HG02885 (cell line): Measurements from ENCODE around the gene PNMA8A.
"Not testable (repeated sequence)": the region's sequence is repeated elsewhere in the genome, so short reads cannot be mapped to it uniquely, and the experiment has no call there.

ENCODE experiments used
- ATAC-seq: cut with Tn5 transposase; IDR thresholded peaks from one replicate; pipeline ENCODE4 v1.9.1; 2021; ENCODE audit warnings: mild to moderate bottlenecking; ENCODE audit not compliant: unreplicated experiment, poor library complexity

Gene PNMA8A

GRCh38 chr19:46435689-46436088 is 35.7 kb downstream of the PNMA8A start:
- ATAC-seq, result not testable (repeated sequence)

- no peak for ATAC-seq
Measured at GRCh38 chr19:46435009-46435408, 36.4 kb downstream of the PNMA8A start.

GRCh38 chr19:46433470-46433869 is 37.9 kb downstream of the PNMA8A start:
- not testable (repeated sequence) for ATAC-seq

GRCh38 chr19:46431824-46432223 is 39.5 kb downstream of the PNMA8A start:
- ATAC-seq, result no peak

- ATAC-seq, result no peak
Measured at GRCh38 chr19:46429999-46430398, 41.4 kb downstream of the PNMA8A start.

GRCh38 chr19:46428239-46429135 is 42.9 kb downstream of the PNMA8A start, which contains the start of gene PNMA8C:
PNMA8C (minus strand) TSS chr19:46428936; CDS start chr19:46428359, 577 bp downstream.
- no peak for ATAC-seq

GRCh38 chr19:46427518-46428045 is 43.8 kb downstream of the PNMA8A start:
- no peak for ATAC-seq

- no peak for ATAC-seq
Measured at GRCh38 chr19:46426506-46427162, 44.7 kb downstream of the PNMA8A start.

- ATAC-seq, result no peak
Measured at GRCh38 chr19:46426035-46426505, 45.3 kb downstream of the PNMA8A start.

- no peak for ATAC-seq
Measured at GRCh38 chr19:46423188-46423587, 48.2 kb downstream of the PNMA8A start.

- no peak for ATAC-seq
Measured at GRCh38 chr19:46422344-46422743, 49.0 kb downstream of the PNMA8A start.

- ATAC-seq, result no peak
Measured at GRCh38 chr19:46420056-46420455, 51.3 kb downstream of the PNMA8A start.
